ENCODE data around the gene AS3MT. TPM values are rescaled to one million over a fixed set of nuclear protein-coding genes. Genes with fewer than 3 reads are reported as not detected.
"Not testable (repeated sequence)": the region's sequence is repeated elsewhere in the genome, so short reads cannot be mapped to it uniquely, and the experiment has no call there.

The AS3MT gene
- total RNA-seq, 1 donor from 2014 or later = 4.8 TPM

DNA sequence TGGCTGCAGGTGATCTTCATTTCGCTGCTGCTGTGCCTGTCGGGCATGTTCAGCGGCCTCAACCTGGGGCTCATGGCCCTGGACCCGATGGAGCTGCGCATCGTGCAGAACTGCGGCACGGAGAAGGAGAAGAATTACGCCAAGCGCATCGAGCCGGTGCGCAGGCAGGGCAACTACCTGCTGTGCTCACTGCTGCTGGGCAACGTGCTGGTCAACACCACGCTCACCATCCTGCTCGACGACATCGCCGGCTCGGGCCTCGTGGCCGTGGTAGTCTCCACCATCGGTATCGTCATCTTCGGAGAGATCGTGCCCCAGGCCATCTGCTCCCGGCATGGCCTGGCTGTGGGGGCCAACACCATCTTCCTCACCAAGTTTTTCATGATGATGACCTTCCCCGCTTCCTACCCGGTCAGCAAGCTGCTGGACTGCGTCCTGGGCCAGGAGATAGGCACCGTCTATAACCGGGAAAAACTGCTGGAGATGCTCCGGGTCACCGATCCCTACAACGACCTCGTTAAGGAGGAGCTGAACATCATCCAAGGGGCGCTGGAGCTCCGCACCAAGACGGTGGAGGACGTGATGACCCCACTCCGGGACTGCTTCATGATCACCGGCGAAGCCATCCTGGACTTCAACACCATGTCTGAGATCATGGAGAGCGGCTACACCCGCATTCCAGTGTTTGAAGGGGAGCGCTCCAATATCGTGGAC is 50.1 kb downstream of the AS3MT start:
- peak; percentile 12 for DNase-seq (ENCODE audit: low spot score)

- no peak for DNase-seq (ENCODE audit: low spot score)
These were observed 50.9 kb downstream of the AS3MT start for GRCh38 chr10:102919992-102920739.

GRCh38 chr10:102923601-102924000 is 54.3 kb downstream of the AS3MT start:
- no peak for DNase-seq (ENCODE audit: low spot score)

DNA sequence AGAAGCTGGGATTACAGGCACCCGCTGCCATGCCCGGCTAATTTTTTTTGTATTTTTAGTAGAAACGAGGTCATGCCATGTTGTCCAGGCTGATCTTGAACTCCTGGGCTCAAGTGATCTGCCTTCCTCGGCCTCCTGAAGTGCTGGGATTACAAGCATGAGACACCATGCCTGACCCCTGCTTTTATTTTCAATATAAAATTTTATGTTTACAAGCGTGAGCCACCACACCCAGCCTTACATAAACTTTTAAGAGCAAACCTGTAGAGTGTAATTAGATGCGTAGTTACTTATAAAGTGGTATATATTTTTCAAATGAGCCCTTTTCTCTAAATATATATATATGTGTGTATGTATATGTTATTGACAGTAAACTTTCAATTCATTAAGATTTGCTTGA is 57.6 kb downstream of the AS3MT start:
- no peak for DNase-seq (ENCODE audit: low spot score)

DNA sequence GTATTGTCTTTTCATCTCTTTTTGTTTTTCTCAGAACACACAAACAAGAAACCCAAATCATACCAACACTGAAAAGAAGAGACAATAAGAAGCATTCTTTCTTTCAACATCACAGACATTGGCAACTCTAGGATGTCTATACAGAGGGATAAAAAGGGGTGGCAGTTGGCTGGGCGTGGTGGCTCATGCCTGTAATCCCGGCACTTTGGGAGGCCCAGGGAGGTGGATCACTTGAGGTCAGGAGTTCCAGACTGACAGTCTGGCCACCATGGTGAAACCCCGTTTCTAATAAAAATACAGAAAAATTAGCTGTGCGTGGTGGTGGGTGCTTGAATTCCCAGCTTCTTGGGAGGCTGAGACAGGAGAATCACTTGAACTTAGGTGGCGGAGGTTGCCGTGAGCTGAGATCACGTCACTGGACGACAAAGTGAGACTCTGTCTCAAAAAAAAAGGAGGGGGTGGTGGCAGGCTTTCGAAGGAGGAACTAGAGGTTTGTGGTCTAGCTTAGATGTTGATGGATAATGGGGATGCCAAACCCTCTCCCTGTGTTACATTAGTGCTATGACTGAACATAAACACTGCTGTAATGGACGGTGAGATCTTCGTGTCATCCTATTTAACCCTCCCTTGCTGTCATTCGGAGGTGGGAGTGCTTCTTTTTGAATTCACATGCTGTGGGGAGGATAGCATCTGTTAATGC is 58.2 kb downstream of the AS3MT start:
- DNase-seq (ENCODE audit: low spot score) = no peak

DNA sequence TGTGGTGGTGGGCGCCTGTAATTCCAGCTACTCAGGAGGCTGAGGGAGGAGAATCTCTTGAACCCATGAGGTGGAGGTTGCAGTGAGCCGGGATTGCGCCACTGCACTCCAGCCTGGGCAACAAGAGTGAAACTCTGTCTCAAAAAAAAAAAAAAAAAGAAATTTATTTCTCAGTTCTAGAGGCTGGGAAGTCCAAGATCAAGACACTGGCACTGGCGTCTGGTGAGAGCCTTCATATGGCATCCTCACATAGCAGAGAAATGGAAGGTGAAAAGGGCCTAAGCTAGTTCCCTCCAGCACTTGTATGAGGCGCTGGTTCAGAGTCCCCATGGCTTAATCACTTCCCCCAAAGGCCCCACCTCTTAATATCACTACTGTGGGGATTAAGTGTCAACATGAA is 59.2 kb downstream of the AS3MT start:
- not testable (repeated sequence) for DNase-seq (ENCODE audit: low spot score)

DNA sequence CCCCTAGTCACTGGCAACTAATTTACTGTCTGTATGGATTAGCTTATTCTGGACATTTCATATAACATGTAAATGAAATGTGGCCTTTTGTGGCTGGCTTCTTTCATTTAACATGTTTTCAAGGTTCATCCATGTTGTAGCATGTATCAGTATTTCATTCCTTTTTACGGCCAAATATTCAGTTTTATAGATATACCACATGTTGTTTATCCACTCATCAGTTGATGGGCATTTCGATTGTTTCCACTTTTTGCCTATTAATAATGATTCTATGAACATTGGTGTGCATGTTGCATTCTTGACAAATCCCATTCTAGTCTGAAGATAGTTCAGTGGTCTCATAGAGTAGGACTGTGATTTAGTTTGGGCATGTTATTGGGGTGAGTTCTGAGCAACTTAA is 61.5 kb downstream of the AS3MT start:
- DNase-seq (ENCODE audit: low spot score) = no peak

GRCh38 chr10:102931643-102932042 is 62.4 kb downstream of the AS3MT start:
- no peak for DNase-seq (ENCODE audit: low spot score)

DNA sequence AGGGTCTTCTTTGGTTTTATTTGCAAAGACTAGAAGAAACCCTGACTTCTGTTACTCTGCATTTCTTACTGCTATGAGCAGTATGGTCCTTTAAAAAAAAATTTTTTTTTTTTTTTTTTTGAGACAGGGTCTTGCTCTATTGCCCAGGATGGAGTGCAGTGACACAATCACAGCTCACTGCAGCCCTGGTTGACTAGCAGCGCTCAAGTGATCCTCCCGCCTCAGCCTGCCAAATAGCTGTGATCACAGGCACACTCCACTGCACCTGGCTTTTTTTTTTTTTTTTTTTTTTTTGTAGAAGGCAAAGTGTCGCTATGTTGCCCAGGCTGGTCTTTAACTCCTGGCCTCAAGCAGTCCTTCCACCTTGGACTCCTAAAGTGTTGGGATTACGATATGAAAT is 66.2 kb downstream of the AS3MT start:
- DNase-seq (ENCODE audit: low spot score) = no peak

DNA sequence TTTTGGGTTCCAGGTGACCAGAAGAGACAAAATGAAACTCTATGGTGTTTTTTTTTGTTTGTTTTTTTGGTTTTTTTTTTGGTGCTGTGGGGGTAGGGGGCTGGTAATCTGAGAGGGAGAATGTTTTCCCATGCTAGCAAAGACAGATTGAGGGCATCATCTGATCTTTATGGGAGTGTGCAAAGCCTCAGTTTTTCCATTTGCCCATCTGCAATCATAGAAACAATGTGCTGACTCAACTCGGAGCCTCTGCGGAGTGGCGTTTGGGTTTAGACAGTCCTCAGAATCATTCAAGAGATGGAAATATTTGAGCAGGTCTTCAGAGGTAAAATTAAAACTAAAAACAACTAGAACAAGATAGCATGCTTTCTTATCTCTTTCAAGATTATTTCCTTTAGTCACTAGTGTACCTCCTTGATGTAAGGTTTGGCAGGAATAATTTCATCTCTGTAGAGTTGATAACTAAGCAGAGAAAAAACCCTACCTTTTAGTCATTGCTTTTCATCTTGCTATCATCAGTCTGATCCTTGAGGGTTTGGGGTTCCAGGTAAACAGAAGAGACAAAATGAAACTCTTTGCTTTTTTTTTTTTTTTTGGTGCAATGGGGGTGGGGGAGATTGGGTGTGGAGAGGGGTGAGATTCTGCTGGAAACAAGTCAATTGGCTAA is 66.8 kb downstream of the AS3MT start:
- no peak for DNase-seq (ENCODE audit: low spot score)

DNA sequence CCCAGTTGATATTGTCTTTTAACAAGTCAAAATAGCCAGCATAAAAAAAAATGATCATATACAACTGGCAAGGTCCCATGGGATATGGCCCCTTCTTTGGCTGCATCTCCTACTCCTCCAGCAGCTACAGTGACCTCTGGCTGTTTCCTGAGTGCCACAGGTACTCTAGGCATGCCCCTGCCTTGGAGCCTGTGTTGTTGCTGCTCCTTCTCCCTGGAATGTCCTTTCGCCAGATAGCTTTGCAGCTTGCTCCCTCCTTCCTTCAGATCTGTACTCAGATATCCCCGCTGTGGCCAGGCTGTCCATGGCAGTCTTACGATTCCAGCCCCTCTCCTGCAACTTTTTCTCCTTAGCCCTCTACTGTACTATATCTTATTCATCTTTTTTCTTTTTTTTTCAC is 72.1 kb downstream of the AS3MT start:
- DNase-seq (ENCODE audit: low spot score) = no peak

DNA sequence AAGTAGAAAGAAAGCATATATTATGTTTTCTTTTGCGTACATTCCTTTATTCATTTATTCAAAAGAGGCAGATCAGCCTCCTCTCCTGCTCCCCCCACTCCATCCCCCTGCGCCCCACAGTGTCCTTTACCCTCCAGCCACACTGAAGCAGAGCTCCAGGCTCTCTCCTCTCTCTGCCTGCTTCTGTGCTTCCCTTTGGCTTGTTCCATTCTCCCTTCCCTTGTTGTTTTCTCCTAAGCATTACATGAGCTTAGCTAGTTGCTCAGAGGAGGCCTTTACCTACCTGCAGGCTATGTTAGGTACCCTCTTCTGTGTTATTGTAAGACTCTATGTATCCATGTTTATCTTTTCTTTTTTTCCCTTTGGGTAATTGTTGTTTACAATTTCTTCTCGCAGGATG is 76.2 kb downstream of the AS3MT start:
- no peak for DNase-seq (ENCODE audit: low spot score)

- DNase-seq (ENCODE audit: low spot score) = no peak
These were observed 76.7 kb downstream of the AS3MT start for GRCh38 chr10:102945962-102946361.

DNA sequence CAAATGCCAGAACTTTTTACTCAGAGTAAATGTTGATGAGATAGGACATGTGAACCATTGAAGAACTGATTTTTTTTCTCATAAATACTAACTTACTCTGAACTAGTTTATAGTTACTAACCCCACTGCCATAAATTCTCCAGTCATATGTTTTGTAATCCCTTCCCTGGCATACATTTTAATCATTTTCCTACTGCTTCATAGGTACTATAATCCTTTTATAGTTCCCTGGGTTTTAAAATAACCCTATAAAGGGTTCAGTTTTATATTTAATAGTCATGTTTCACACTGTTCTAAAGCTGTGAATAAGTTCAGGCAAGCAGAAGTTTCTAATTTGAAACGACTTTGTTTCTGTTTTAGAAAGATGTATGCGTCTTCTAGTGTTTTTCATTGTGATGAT is 77.7 kb downstream of the AS3MT start:
- no peak for DNase-seq (ENCODE audit: low spot score)

GRCh38 chr10:102948176-102948575 is 78.9 kb downstream of the AS3MT start:
- DNase-seq (ENCODE audit: low spot score) = no peak

- DNase-seq (ENCODE audit: low spot score) = no peak
These were observed 79.5 kb downstream of the AS3MT start for GRCh38 chr10:102948786-102949185.

DNA sequence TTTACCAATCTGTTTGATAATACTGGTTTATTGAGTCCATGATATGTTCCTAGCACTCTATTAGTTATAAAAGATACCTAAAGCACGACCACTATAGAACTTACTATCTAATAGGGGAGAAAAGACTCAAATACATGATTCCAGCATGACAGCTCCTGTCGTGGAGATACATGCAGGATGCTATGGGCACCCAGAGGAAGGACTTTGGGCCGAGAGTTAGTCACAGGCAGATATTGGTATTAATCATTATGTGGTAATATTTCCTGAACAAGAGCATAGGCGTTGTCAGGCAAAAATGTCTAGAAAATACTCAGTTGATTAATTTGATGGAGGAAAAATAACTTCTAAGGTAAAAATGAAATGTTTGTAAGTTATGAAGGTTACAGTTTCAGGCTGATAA is 80.6 kb downstream of the AS3MT start:
- DNase-seq (ENCODE audit: low spot score) = no peak

GRCh38 chr10:102951316-102951715 is 82.0 kb downstream of the AS3MT start:
- no peak for DNase-seq (ENCODE audit: low spot score)
